NK-92 (cell line): ENCODE results near the gene PARK7.

ENCODE experiments used
- DNase-seq: peaks from one replicate; lab custom pipeline; 2025; ENCODE audit not compliant: unreplicated experiment; lab: John Stamatoyannopoulos, UW

The PARK7 gene

DNA sequence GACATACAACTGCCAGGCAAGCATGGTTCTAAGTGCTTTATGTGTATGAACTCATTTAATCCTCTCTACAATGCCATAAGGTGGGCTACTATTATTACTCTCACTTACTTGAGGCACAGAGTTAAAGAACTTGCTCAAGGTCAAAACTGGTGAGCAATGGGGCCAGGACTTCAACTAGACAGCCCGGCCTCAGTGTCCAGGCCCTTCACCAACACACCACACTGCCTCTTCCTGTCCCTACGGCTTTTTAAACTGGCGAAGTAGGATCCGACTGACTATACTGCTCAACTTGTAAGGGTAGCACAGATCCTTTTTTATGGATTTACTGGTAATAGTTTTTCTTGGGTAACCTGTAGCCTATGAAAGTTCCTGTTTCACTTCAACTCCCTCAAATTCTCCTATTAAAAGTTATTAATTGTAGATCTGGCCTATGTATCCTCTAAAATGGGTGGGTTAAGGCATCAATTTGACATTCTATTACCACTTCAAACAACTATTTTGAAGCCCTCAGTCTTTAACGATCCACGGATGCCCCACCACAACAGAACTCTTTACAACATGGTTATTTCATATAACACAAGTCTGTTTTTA lies 60.3 kb downstream of the PARK7 start:
- DNase-seq: no peak

GRCh38 chr1:8022395-8023286 lies 61.1 kb downstream of the PARK7 start:
- no peak for DNase-seq

- no peak for DNase-seq
These were observed 61.9 kb downstream of the PARK7 start for GRCh38 chr1:8023287-8023994.

- no peak for DNase-seq
These were observed 62.4 kb downstream of the PARK7 start for GRCh38 chr1:8023995-8024313.

DNA sequence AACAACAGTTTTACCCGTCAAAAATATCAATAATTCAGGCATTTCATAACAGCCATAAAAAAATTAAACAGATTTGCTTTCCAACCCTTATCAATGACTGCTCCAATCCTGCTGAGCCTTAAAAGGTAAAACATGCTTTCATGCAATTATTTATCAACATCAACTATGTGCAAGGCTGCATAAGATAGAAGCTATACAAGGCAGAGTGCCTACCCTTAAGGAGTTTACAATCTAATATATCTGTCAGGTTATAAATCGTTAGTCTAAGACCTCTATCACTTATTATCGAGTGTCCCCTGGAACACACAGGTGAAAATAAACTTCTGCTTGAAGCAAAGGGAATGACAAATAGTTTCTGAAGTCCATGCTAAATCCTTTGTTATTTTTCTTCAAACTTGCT lies 62.8 kb downstream of the PARK7 start:
- DNase-seq: no peak

DNA sequence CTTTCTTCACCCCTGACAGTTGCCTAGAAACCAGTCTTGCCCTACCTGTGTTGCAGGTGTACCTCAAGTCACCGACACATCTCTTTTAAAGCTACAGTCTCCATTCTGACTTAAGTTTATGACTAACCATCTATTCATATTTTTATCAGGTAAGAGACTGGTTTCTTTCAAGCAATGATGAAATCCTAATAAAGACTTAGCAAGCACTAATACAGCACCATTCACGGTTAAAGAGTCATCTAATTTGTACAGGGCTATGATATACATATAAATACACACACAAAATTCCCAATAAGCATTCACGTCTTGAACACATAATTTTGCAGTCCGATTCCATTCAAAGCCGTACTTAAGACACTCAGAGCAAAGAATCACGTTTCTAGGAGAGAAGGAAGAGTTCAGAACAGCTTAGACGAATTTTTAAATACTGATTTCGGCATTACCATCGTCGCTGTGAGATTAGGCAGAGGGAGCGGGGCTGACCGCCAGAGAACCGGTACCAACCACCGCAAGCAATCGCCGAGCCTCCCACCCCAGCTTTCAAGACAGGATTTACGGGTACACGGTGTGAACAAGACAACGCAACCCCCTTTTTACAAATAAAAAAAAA lies 63.7 kb downstream of the PARK7 start:
- no peak for DNase-seq

DNA sequence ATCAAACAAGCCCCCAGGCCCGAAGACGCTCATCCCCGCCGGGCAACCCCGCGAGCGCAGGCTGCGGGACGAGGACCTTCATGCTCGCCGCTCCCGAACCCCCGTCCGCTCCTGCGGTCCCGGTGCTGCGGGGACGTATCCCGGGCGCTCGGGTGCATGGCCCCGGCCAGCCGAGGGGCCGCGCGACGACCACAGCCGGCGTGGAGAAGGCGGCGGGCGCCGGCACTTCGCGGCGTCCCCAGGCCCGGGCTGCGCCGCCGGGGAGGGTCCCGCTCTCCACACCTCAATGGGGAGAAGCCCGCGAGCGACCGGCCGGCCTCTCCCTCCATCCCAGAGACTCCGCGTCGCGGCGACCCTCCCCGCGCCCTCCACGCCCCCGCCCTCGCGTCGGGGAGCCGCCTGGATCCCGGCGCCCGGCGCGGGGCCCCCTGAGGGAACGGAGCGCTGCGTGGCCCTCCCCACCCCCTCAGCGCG lies 64.2 kb downstream of the PARK7 start:
- DNase-seq: no peak

DNA sequence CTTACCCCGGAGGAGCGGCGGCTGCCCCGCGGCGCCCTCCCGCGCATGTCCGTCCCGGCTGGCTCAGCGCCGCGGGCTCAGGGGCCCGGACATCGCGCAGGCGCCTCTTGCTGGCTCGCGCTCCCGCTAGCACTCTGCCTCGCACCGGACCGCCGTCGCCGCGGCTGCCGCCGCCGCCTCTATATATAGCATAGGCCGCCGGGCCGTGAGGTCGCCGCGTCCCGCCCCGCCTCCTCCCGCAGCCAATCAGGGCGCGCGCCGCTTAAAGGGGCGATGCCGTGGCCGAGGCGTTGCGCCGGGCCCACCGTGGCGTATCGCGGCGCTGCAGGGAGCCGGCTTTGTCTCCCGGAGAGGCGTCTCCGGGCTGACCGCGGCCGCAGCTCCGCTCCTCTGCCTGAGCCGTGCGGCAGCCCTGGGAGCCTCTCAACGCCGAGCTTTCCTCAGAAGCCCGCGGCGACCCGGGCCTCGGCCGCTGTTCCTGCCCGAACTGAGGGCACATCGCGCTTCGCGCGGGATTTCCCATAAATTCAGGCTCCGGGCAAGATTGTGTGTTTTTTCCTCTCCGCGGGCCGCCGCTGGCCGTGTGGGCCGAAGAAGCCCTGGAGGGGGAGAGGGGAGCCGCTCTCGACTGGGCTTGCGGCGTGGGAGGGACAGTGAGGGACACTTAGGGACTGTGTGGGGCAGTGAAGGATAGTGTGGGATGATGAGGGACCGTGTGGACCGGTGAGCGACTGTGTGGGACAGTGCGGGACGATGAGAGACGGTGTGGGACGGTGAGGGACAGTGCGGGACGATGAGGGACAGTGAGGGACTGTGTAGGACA lies 64.9 kb downstream of the PARK7 start, which contains the start of gene ERRFI1:
ERRFI1 (minus strand) TSS at position 157 of the 823 bp plus-strand sequence. CDS start 10,690 bp downstream, outside the sequence.
- no peak for DNase-seq

GRCh38 chr1:8026976-8027747 lies 65.7 kb downstream of the PARK7 start:
- no peak for DNase-seq

- DNase-seq: no peak
These were observed 66.4 kb downstream of the PARK7 start for GRCh38 chr1:8027748-8028570.

GRCh38 chr1:8028571-8028910 lies 67.0 kb downstream of the PARK7 start:
- DNase-seq: no peak

GRCh38 chr1:8031176-8031785 lies 69.8 kb downstream of the PARK7 start:
- no peak for DNase-seq

DNA sequence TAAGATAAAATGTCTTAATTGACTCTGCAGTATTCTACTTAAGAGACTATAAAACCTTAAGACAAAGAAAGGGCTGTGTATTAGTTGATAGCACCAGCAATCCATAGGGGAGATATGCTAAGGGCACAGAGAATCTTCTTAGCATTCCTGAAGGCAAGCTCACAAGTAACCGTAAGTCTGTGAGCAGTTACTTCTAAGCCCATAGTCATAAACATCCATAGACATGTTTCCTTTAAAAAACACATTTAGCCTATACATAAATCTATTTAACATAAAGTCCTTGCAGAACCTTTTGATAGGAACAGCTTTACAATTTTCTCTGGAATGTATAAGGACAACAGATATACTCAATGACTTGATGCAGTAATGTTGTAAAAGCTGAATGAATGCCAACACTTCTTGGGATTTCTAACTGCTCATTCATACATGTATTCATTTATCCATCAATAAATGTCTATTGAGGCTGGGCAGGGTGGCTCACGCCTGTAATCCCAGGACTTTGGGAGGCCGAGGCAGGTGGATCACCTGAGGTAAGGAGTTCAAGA lies 70.9 kb downstream of the PARK7 start:
- no peak for DNase-seq

- DNase-seq: no peak
These were observed 71.8 kb downstream of the PARK7 start for GRCh38 chr1:8033322-8033721.
